Measurements from ENCODE around the gene ANAPC10. TPM values are rescaled to one million over a fixed set of nuclear protein-coding genes. Genes with fewer than 3 reads are reported as not detected.

The ANAPC10 gene
- total RNA-seq, 1 experiment from 2014 or later = 27.2 TPM

DNA sequence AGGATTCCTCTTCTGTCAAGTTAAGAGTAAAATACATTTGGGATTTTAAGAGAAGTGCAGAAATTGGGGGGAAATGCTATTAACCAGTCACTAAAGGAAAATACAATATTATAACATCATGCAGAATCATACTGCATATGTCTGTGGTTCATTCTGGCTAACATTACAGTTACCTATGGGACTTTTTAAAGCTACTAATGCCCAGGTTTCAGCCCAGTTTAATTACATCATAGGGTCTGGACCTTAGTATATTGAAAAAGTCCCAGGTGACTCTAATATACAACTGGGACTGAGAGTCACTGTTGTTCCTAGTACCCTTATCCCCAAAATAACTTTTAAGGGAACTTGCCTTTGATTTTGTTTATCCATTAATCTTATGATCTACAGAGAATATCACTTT lies 10.1 kb upstream of the ANAPC10 start:
- Histone ChIP-seq H3K27me3 (ENCODE audit: insufficient read depth, low read length) (no peaks in the 10 kb centered on the region), H4K20me1 (ENCODE audit: insufficient read depth) (peaks cover 17% of the 10 kb centered on the region; the same call in 1 of the 2 replicates), H2AFZ (ENCODE audit: low read depth, low read length, poor library complexity, severe bottlenecking) (no peak overlapping the region), H3K4me3 (replicated peaks in 1 of 2; ENCODE audit: low read depth in 1 of 2, low read length in 2 of 2) (no peak overlapping the region), H3K9me3 (ENCODE audit: control insufficient read depth in 1 of 2, insufficient read depth in 1 of 2, low read depth in 1 of 2, low read length in 2 of 2) (no peaks in the 10 kb centered on the region), H3K79me2 (ENCODE audit: insufficient read depth, low read length) (peaks cover 99% of the 10 kb centered on the region), H3K4me1 (ENCODE audit: control insufficient read depth in 1 of 2, insufficient read depth in 2 of 2, low read length in 2 of 2) (no peaks in the 10 kb centered on the region), H3K9ac (ENCODE audit: low read length) (no peak overlapping the region), H3K36me3 (ENCODE audit: control insufficient read depth in 1 of 2, insufficient read depth in 2 of 2, low read length in 2 of 2) (peaks cover 65 to 73% of the 10 kb centered on the region in 2 experiments), H3K9me2 (ENCODE audit: insufficient read depth) (no peaks in the 10 kb centered on the region), H3K4me2 (ENCODE audit: low read length) (no peak overlapping the region), H3K27ac (ENCODE audit: low read depth, low read length) (no peak overlapping the region)
- CTCF ChIA-PET = no interaction called here
- intact Hi-C loops (cut with micrococcal nuclease) = no loop called here
- no peak for DNase-seq (ENCODE audit: low read depth, low spot score)
- ATAC-seq = no peak
- POLR2A ChIA-PET = no interaction called here
- no TSS peak for BruUV-seq (replicated peaks)
- RAD21 ChIA-PET (ENCODE audit: low non-redundant PET in 1 of 2, low total read pairs in 2 of 2, uncharacterized antibody in 2 of 2, unreplicated experiment in 2 of 2) = no interaction called here
- no peak for TF ChIP-seq EGR1 (IDR thresholded peaks at IDR 0.05; ENCODE audit: low read depth)
- TF ChIP-seq SRF (IDR thresholded peaks at IDR 0.05; ENCODE audit: low read depth) = no peak
- TF ChIP-seq, protein P1, sequence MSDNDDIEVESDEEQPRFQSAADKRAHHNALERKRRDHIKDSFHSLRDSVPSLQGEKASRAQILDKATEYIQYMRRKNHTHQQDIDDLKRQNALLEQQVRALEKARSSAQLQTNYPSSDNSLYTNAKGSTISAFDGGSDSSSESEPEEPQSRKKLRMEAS (IDR thresholded peaks at IDR 0.05) = no peak
- no peak for TF ChIP-seq ELF1 (IDR thresholded peaks at IDR 0.05; ENCODE audit: borderline replicate concordance, low read depth)
- TF ChIP-seq, protein P2, sequence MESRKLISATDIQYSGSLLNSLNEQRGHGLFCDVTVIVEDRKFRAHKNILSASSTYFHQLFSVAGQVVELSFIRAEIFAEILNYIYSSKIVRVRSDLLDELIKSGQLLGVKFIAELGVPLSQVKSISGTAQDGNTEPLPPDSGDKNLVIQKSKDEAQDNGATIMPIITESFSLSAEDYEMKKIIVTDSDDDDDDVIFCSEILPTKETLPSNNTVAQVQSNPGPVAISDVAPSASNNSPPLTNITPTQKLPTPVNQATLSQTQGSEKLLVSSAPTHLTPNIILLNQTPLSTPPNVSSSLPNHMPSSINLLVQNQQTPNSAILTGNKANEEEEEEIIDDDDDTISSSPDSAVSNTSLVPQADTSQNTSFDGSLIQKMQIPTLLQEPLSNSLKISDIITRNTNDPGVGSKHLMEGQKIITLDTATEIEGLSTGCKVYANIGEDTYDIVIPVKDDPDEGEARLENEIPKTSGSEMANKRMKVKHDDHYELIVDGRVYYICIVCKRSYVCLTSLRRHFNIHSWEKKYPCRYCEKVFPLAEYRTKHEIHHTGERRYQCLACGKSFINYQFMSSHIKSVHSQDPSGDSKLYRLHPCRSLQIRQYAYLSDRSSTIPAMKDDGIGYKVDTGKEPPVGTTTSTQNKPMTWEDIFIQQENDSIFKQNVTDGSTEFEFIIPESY (IDR thresholded peaks at IDR 0.05; ENCODE audit: extremely low read depth, insufficient replicate concordance, low read length) = no peak
- no peak for TF ChIP-seq FOSL1 (IDR thresholded peaks at IDR 0.05; ENCODE audit: low read depth)
- TF ChIP-seq CBX3 (IDR thresholded peaks at IDR 0.05; ENCODE audit: low read depth) = no peak

DNA sequence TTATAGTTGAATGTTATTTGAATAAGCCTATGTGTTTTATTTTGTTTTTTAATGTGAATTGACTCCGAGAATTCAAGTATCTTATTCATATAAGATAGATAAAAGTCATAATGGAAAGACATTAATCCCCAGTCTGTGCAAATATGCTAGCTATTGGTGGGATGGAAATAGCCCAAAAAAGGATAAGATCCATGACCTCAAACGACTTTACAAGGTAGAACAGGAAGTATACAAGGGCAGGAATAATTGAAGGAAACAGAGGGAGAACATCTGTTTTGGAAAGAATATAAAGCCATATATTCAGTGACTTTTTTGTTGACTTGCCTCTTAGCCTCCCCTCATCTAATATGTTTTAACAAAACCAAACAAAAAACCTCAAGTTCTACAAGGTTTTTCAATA lies 9.1 kb upstream of the ANAPC10 start:
- intact Hi-C loops (cut with micrococcal nuclease) = no loop called here
- Histone ChIP-seq H2AFZ (ENCODE audit: low read depth, low read length, poor library complexity, severe bottlenecking) (no peak overlapping the region), H3K9me2 (ENCODE audit: insufficient read depth) (no peaks in the 10 kb centered on the region), H3K9ac (ENCODE audit: low read length) (no peak overlapping the region), H3K4me1 (ENCODE audit: control insufficient read depth in 1 of 2, insufficient read depth in 2 of 2, low read length in 2 of 2) (no peaks in the 10 kb centered on the region), H3K27me3 (ENCODE audit: insufficient read depth, low read length) (no peaks in the 10 kb centered on the region), H3K79me2 (ENCODE audit: insufficient read depth, low read length) (peaks cover 99% of the 10 kb centered on the region), H4K20me1 (ENCODE audit: insufficient read depth) (peaks cover 20% of the 10 kb centered on the region; the same call in 1 of the 2 replicates), H3K9me3 (ENCODE audit: control insufficient read depth in 1 of 2, insufficient read depth in 1 of 2, low read depth in 1 of 2, low read length in 2 of 2) (no peaks in the 10 kb centered on the region), H3K4me2 (ENCODE audit: low read length) (no peak overlapping the region), H3K4me3 (replicated peaks in 1 of 2; ENCODE audit: low read depth in 1 of 2, low read length in 2 of 2) (no peak overlapping the region), H3K36me3 (ENCODE audit: control insufficient read depth in 1 of 2, insufficient read depth in 2 of 2, low read length in 2 of 2) (peaks cover 55 to 66% of the 10 kb centered on the region in 2 experiments), H3K27ac (ENCODE audit: low read depth, low read length) (no peak overlapping the region)
- RAD21 ChIA-PET (ENCODE audit: low non-redundant PET in 1 of 2, low total read pairs in 2 of 2, uncharacterized antibody in 2 of 2, unreplicated experiment in 2 of 2) = no interaction called here
- ATAC-seq = no peak
- CTCF ChIA-PET = no interaction called here
- POLR2A ChIA-PET = no interaction called here
- no peak for DNase-seq (ENCODE audit: low read depth, low spot score)
- no TSS peak for BruUV-seq (replicated peaks)
- TF ChIP-seq EGR1 (IDR thresholded peaks at IDR 0.05; ENCODE audit: low read depth) (no peak), ZNF274 (IDR thresholded peaks at IDR 0.05; ENCODE audit: low read depth, low read length) (no peak), EZH2 (IDR thresholded peaks at IDR 0.05) (no peak), RAD21 (IDR thresholded peaks at IDR 0.05; ENCODE audit: low read depth) (no peak), FOSL1 (IDR thresholded peaks at IDR 0.05; ENCODE audit: low read depth) (no peak), TCF7L2 (IDR thresholded peaks at IDR 0.05; ENCODE audit: borderline replicate concordance, extremely low read depth, insufficient read depth, insufficient read length) (no peak), SP1 (IDR thresholded peaks at IDR 0.05; ENCODE audit: low read depth) (no peak), SRF (IDR thresholded peaks at IDR 0.05; ENCODE audit: low read depth) (no peak), POLR2A (IDR thresholded peaks at IDR 0.05; ENCODE audit: borderline replicate concordance, extremely low read depth, insufficient read depth, insufficient read length) (no peak), ELF1 (IDR thresholded peaks at IDR 0.05; ENCODE audit: borderline replicate concordance, low read depth) (no peak), SIN3A (IDR thresholded peaks at IDR 0.05; ENCODE audit: low read depth) (no peak), JUND (IDR thresholded peaks at IDR 0.05) (no peak)
- TF ChIP-seq, protein P1 (IDR thresholded peaks at IDR 0.05) = no peak
- TF ChIP-seq, protein P3, sequence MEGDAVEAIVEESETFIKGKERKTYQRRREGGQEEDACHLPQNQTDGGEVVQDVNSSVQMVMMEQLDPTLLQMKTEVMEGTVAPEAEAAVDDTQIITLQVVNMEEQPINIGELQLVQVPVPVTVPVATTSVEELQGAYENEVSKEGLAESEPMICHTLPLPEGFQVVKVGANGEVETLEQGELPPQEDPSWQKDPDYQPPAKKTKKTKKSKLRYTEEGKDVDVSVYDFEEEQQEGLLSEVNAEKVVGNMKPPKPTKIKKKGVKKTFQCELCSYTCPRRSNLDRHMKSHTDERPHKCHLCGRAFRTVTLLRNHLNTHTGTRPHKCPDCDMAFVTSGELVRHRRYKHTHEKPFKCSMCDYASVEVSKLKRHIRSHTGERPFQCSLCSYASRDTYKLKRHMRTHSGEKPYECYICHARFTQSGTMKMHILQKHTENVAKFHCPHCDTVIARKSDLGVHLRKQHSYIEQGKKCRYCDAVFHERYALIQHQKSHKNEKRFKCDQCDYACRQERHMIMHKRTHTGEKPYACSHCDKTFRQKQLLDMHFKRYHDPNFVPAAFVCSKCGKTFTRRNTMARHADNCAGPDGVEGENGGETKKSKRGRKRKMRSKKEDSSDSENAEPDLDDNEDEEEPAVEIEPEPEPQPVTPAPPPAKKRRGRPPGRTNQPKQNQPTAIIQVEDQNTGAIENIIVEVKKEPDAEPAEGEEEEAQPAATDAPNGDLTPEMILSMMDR (IDR thresholded peaks at IDR 0.05 in 2 of 3, conservative IDR thresholded peaks at IDR 0.05 in 1 of 3; ENCODE audit: borderline replicate concordance in 1 of 3, insufficient read depth in 1 of 3, low read depth in 2 of 3, low read length in 2 of 3) = no peak

Data from HCT116 (cell line).